ENCODE results near the gene MAP3K10. TPM values are rescaled to one million over a fixed set of nuclear protein-coding genes. Genes with fewer than 3 reads are reported as not detected.

Gene MAP3K10
- polyA plus RNA-seq, 1 donor from 2014 or later: 18.3 TPM

DNA sequence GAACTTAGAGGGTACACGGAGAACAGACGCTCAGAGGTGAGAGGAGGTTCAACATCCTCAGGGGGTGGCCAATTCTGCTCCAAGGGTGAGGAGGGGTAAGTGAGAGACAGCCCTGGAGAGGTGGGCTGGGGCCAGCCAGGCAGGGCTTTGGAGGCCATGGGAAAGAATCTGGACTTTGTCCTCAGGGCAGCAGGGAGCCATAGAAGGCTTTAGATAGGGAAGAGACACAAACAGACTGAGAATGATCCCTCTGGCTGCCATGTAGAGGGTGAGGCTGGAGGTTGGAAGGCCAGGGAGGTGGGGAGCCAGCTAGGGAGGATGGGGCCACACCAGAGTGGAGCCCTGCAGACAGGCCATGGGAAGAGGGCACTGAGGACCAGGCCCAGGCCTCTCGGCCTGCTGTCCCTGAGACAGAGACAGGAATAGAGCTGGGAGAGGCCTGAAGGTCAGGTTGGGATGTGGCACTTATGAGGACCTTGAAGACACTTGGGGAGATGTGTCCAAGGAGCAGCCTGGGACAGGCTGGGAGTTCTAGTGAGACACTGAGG, 64.5 kb downstream of the MAP3K10 start:
- H3K27ac ChIP-seq (ENCODE audit: low read length): no peak overlapping the region
- no peak overlapping the region for H3K9ac ChIP-seq (ENCODE audit: low read length)
- no peaks in the 10 kb centered on the region for H3K79me2 ChIP-seq (replicated peaks; ENCODE audit: insufficient read depth, low read length)
- H2AFZ ChIP-seq (ENCODE audit: low read depth, low read length): no peak overlapping the region
- H4K20me1 ChIP-seq (ENCODE audit: insufficient read depth): no peaks in the 10 kb centered on the region
- H3K9me2 ChIP-seq (ENCODE audit: insufficient read depth, low read length): no peaks in the 10 kb centered on the region
- no peaks in the 10 kb centered on the region for H3K36me3 ChIP-seq (ENCODE audit: insufficient read depth, low read length)
- no peaks in the 10 kb centered on the region for H3K27me3 ChIP-seq (ENCODE audit: insufficient read depth, low read depth, low read length)
- no peaks in the 10 kb centered on the region for H3K9me3 ChIP-seq (ENCODE audit: low read length)
- H3K4me3 ChIP-seq (ENCODE audit: low read length): no peak overlapping the region
- TF ChIP-seq, protein P1, sequence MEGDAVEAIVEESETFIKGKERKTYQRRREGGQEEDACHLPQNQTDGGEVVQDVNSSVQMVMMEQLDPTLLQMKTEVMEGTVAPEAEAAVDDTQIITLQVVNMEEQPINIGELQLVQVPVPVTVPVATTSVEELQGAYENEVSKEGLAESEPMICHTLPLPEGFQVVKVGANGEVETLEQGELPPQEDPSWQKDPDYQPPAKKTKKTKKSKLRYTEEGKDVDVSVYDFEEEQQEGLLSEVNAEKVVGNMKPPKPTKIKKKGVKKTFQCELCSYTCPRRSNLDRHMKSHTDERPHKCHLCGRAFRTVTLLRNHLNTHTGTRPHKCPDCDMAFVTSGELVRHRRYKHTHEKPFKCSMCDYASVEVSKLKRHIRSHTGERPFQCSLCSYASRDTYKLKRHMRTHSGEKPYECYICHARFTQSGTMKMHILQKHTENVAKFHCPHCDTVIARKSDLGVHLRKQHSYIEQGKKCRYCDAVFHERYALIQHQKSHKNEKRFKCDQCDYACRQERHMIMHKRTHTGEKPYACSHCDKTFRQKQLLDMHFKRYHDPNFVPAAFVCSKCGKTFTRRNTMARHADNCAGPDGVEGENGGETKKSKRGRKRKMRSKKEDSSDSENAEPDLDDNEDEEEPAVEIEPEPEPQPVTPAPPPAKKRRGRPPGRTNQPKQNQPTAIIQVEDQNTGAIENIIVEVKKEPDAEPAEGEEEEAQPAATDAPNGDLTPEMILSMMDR (IDR thresholded peaks at IDR 0.05; ENCODE audit: poor library complexity, severe bottlenecking): no peak
- TF ChIP-seq EP300 (conservative IDR thresholded peaks at IDR 0.05; ENCODE audit: poor library complexity, severe bottlenecking): no peak
- no peak for TF ChIP-seq RAD21 (conservative IDR thresholded peaks at IDR 0.05)
- no peak for TF ChIP-seq TAF1 (IDR thresholded peaks at IDR 0.05; ENCODE audit: low read depth)
- TF ChIP-seq POLR2AphosphoS5 (IDR thresholded peaks at IDR 0.05): no peak
- no peak for TF ChIP-seq EZH2 (IDR thresholded peaks at IDR 0.05; ENCODE audit: borderline replicate concordance, insufficient read depth, low read length, poor library complexity, severe bottlenecking)
- no peaks in the 10 kb centered on the region for H3F3A ChIP-seq (ENCODE audit: insufficient read depth, low read length, poor library complexity, severe bottlenecking)
- no peak overlapping the region for H3K4me2 ChIP-seq (ENCODE audit: low read length)

DNA sequence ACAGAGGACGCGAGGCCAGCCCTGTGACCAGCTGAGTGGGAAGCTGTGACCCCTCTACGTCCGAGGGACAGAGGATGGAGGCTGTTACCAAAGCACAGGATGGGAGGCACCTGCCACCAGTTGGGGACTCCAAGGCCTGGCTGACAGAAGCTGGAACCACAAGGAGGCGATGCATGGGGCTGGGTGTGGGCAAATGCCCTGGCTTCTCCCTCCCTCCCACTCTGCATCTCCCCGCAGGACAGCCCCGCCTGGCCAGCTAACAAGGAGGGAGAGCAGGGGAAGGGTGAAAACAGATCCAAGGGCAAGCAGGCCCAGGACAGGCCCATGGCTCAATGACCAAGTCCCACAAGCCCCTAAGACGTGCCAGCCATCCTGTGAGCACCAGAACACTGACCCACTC, 65.3 kb downstream of the MAP3K10 start:
- Histone ChIP-seq H3K79me2 (replicated peaks; ENCODE audit: insufficient read depth, low read length) (no peaks in the 10 kb centered on the region), H4K20me1 (ENCODE audit: insufficient read depth) (no peaks in the 10 kb centered on the region), H3K9me3 (ENCODE audit: low read length) (no peaks in the 10 kb centered on the region)

More for the DNA sequence above, 65.3 kb downstream of the MAP3K10 start:
- no peak overlapping the region for H2AFZ ChIP-seq (ENCODE audit: low read depth, low read length)
- no peak overlapping the region for H3K9ac ChIP-seq (ENCODE audit: low read length)
- H3K27ac ChIP-seq (ENCODE audit: low read length): no peak overlapping the region
- no peaks in the 10 kb centered on the region for H3K27me3 ChIP-seq (ENCODE audit: insufficient read depth, low read depth, low read length)
- no peaks in the 10 kb centered on the region for H3F3A ChIP-seq (ENCODE audit: insufficient read depth, low read length, poor library complexity, severe bottlenecking)
- no peaks in the 10 kb centered on the region for H3K36me3 ChIP-seq (ENCODE audit: insufficient read depth, low read length)
- H3K4me3 ChIP-seq (ENCODE audit: low read length): no peak overlapping the region
- H3K9me2 ChIP-seq (ENCODE audit: insufficient read depth, low read length): no peaks in the 10 kb centered on the region
- TF ChIP-seq EP300 (conservative IDR thresholded peaks at IDR 0.05; ENCODE audit: poor library complexity, severe bottlenecking): no peak
- TF ChIP-seq, protein P2, sequence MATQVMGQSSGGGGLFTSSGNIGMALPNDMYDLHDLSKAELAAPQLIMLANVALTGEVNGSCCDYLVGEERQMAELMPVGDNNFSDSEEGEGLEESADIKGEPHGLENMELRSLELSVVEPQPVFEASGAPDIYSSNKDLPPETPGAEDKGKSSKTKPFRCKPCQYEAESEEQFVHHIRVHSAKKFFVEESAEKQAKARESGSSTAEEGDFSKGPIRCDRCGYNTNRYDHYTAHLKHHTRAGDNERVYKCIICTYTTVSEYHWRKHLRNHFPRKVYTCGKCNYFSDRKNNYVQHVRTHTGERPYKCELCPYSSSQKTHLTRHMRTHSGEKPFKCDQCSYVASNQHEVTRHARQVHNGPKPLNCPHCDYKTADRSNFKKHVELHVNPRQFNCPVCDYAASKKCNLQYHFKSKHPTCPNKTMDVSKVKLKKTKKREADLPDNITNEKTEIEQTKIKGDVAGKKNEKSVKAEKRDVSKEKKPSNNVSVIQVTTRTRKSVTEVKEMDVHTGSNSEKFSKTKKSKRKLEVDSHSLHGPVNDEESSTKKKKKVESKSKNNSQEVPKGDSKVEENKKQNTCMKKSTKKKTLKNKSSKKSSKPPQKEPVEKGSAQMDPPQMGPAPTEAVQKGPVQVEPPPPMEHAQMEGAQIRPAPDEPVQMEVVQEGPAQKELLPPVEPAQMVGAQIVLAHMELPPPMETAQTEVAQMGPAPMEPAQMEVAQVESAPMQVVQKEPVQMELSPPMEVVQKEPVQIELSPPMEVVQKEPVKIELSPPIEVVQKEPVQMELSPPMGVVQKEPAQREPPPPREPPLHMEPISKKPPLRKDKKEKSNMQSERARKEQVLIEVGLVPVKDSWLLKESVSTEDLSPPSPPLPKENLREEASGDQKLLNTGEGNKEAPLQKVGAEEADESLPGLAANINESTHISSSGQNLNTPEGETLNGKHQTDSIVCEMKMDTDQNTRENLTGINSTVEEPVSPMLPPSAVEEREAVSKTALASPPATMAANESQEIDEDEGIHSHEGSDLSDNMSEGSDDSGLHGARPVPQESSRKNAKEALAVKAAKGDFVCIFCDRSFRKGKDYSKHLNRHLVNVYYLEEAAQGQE (IDR thresholded peaks at IDR 0.05; ENCODE audit: borderline replicate concordance): no peak
- TF ChIP-seq RAD21 (conservative IDR thresholded peaks at IDR 0.05): no peak
- TF ChIP-seq TAF1 (IDR thresholded peaks at IDR 0.05; ENCODE audit: low read depth): no peak
- TF ChIP-seq, protein P1 (IDR thresholded peaks at IDR 0.05; ENCODE audit: poor library complexity, severe bottlenecking): no peak
- TF ChIP-seq MXI1 (conservative IDR thresholded peaks at IDR 0.05; ENCODE audit: poor library complexity, severe bottlenecking): no peak
- no peak for TF ChIP-seq EZH2 (IDR thresholded peaks at IDR 0.05; ENCODE audit: borderline replicate concordance, insufficient read depth, low read length, poor library complexity, severe bottlenecking)
- no peak for TF ChIP-seq SMC3 (conservative IDR thresholded peaks at IDR 0.05; ENCODE audit: poor library complexity)
- no peak for TF ChIP-seq POLR2AphosphoS5 (IDR thresholded peaks at IDR 0.05)
- H3K4me2 ChIP-seq (ENCODE audit: low read length): no peak overlapping the region

Data from neural cell (in vitro differentiated cells).